ENCODE data around the gene GLRA1. TPM values are rescaled to one million over a fixed set of nuclear protein-coding genes. Genes with fewer than 3 reads are reported as not detected.

GLRA1 gene
- total RNA-seq, 1 experiment from 2014 or later: not detected

- ATAC-seq: no peak
- Histone ChIP-seq H3K4me1 (ENCODE audit: control insufficient read depth, insufficient read depth, low read length) (no peaks in the 10 kb centered on the region), H3K27ac (ENCODE audit: low read length) (no peak overlapping the region), H3K9me3 (ENCODE audit: control insufficient read depth, insufficient read depth, low read depth, low read length) (no peaks in the 10 kb centered on the region), H3K36me3 (ENCODE audit: control insufficient read depth, insufficient read depth, low read length) (no peaks in the 10 kb centered on the region), H3K27me3 (ENCODE audit: control insufficient read depth, insufficient read depth, low read length) (no peaks in the 10 kb centered on the region; the same call in 1 of the 2 replicates), H3K4me3 (ENCODE audit: low read depth in 2 of 2, low read length in 2 of 2) (no peak overlapping the region)
- ChIA-PET POLR2A (no interaction called here), CTCF (no interaction called here)
- DNase-seq (ENCODE audit: low read depth, low spot score): no peak
- no TSS peak for BruUV-seq (replicated peaks)
- intact Hi-C loops (cut with micrococcal nuclease; ENCODE audit: unreplicated experiment): no loop called here
- TF ChIP-seq CTCF (IDR thresholded peaks at IDR 0.05) (no peak), POLR2AphosphoS5 (IDR thresholded peaks at IDR 0.05; ENCODE audit: low read depth, low read length) (no peak), TCF7L2 (IDR thresholded peaks at IDR 0.05; ENCODE audit: low read depth, low read length) (no peak), REST (IDR thresholded peaks at IDR 0.05; ENCODE audit: insufficient read depth in 1 of 2, low read depth in 2 of 2, low read length in 1 of 2) (no peak), SIN3A (IDR thresholded peaks at IDR 0.05; ENCODE audit: borderline replicate concordance, insufficient read depth, low read depth, low read length) (no peak)
- in situ Hi-C loops (cut with HindIII; ENCODE audit: low pct_unique_long_range_greater_than_20kb, low sequenced_read_pairs): no loop called here
These were observed 12.3 kb downstream of the GLRA1 start for GRCh38 chr5:151912360-151912759.

- no peaks in the 10 kb centered on the region for H3K4me1 ChIP-seq (ENCODE audit: control insufficient read depth, insufficient read depth, low read length)
- no TSS peak for BruUV-seq (replicated peaks)
- no peak overlapping the region for H3K27ac ChIP-seq (ENCODE audit: low read length)
- DNase-seq (ENCODE audit: low read depth, low spot score) (no peak), ATAC-seq (no peak)
- ChIA-PET CTCF (no interaction called here), POLR2A (no interaction called here)
- in situ Hi-C loops (cut with HindIII; ENCODE audit: low pct_unique_long_range_greater_than_20kb, low sequenced_read_pairs): no loop called here
- H3K4me3 ChIP-seq (ENCODE audit: low read depth in 2 of 2, low read length in 2 of 2): no peak overlapping the region
- no peaks in the 10 kb centered on the region; the same call in 1 of the 2 replicates for H3K27me3 ChIP-seq (ENCODE audit: control insufficient read depth, insufficient read depth, low read length)
- H3K9me3 ChIP-seq (ENCODE audit: control insufficient read depth, insufficient read depth, low read depth, low read length): no peaks in the 10 kb centered on the region
- TF ChIP-seq REST (IDR thresholded peaks at IDR 0.05; ENCODE audit: insufficient read depth in 1 of 2, low read depth in 2 of 2, low read length in 1 of 2) (no peak), SIN3A (IDR thresholded peaks at IDR 0.05; ENCODE audit: borderline replicate concordance, insufficient read depth, low read depth, low read length) (no peak), POLR2AphosphoS5 (IDR thresholded peaks at IDR 0.05; ENCODE audit: low read depth, low read length) (no peak), TCF7L2 (IDR thresholded peaks at IDR 0.05; ENCODE audit: low read depth, low read length) (no peak), CTCF (IDR thresholded peaks at IDR 0.05) (no peak)
- intact Hi-C loops (cut with micrococcal nuclease; ENCODE audit: unreplicated experiment): no loop called here
- no peaks in the 10 kb centered on the region for H3K36me3 ChIP-seq (ENCODE audit: control insufficient read depth, insufficient read depth, low read length)
These were observed 13.6 kb downstream of the GLRA1 start for GRCh38 chr5:151911011-151911410.
